ELR (cell line): ENCODE results near the gene CD83.

Experiments used
- DNase-seq: peaks from one replicate; pipeline ENCODE4 v3.0.0-alpha.2; 2015; ENCODE audit warnings: low read depth

Gene CD83

GRCh38 chr6:14126191-14126590 lies 8.6 kb downstream of the CD83 start:
- DNase-seq, result no peak

- DNase-seq, result no peak
Measured at GRCh38 chr6:14127611-14128010, 10.0 kb downstream of the CD83 start.

GRCh38 chr6:14128012-14128411 lies 10.4 kb downstream of the CD83 start:
- DNase-seq, result no peak

GRCh38 chr6:14128746-14129145 lies 11.2 kb downstream of the CD83 start:
- no peak for DNase-seq

- DNase-seq, result peak; percentile 70
Measured at GRCh38 chr6:14129575-14129974, 12.0 kb downstream of the CD83 start.

- DNase-seq, result no peak
Measured at GRCh38 chr6:14130435-14131075, 13.0 kb downstream of the CD83 start.

GRCh38 chr6:14131579-14131978 lies 14.0 kb downstream of the CD83 start:
- DNase-seq, result no peak

- no peak for DNase-seq
Measured at GRCh38 chr6:14132244-14132920, 14.8 kb downstream of the CD83 start.

- DNase-seq, result no peak
Measured at GRCh38 chr6:14132921-14133275, 15.3 kb downstream of the CD83 start.

GRCh38 chr6:14134211-14134910 lies 16.8 kb downstream of the CD83 start:
- DNase-seq, result no peak

- no peak for DNase-seq
Measured at GRCh38 chr6:14135893-14136539, 18.4 kb downstream of the CD83 start.

- DNase-seq, result no peak
Measured at GRCh38 chr6:14138701-14139215, 21.2 kb downstream of the CD83 start.

- no peak for DNase-seq
Measured at GRCh38 chr6:14141351-14142062, 23.9 kb downstream of the CD83 start.

- no peak for DNase-seq
Measured at GRCh38 chr6:14142063-14142450, 24.5 kb downstream of the CD83 start.

- DNase-seq, result no peak
Measured at GRCh38 chr6:14142511-14143223, 25.1 kb downstream of the CD83 start.

- no peak for DNase-seq
Measured at GRCh38 chr6:14143305-14143704, 25.7 kb downstream of the CD83 start.

GRCh38 chr6:14144678-14145113 lies 27.1 kb downstream of the CD83 start:
- peak; percentile 78 for DNase-seq

- DNase-seq, result no peak
Measured at GRCh38 chr6:14146506-14147096, 29.0 kb downstream of the CD83 start.

GRCh38 chr6:14147891-14148290 lies 30.3 kb downstream of the CD83 start:
- DNase-seq, result no peak

- no peak for DNase-seq
Measured at GRCh38 chr6:14148471-14148870, 30.9 kb downstream of the CD83 start.
